Measurements from ENCODE around the gene TACO1. TPM values are rescaled to one million over a fixed set of nuclear protein-coding genes. Genes with fewer than 3 reads are reported as not detected.

TACO1 gene
- total and polyA plus RNA-seq, 10 donors, result 10.6 to 19.1 (median 15.3) TPM

GRCh38 chr17:63587770-63588169 lies 12.9 kb upstream of the TACO1 start:
- H3K4me1 ChIP-seq, result peaks cover 0 to 11% (median 0%) of the 10 kb centered on the region in 6 donors
- H3K27me3 ChIP-seq (replicated peaks in 1 of 7), result no peaks in the 10 kb centered on the region
- TF ChIP-seq CTCF (IDR thresholded peaks at IDR 0.05 in 8 of 11, conservative IDR thresholded peaks at IDR 0.05 in 3 of 11), result no peak
- no peak for TF ChIP-seq POLR2A (IDR thresholded peaks at IDR 0.05)
- no peak for TF ChIP-seq POLR2AphosphoS5 (IDR thresholded peaks at IDR 0.05)
- H3K27ac ChIP-seq, result no peak overlapping the region
- peaks cover 4 to 100% (median 95%) of the 10 kb centered on the region in 6 donors for H3K36me3 ChIP-seq
- intact Hi-C loops (cut with DNase I; ENCODE audit: low total_unique reads), result no loop called here
- no peak overlapping the region for H3K4me3 ChIP-seq
- no peak for DNase-seq
- no peaks in the 10 kb centered on the region for H3K9me3 ChIP-seq
- WGBS, 5 donors, result 93 to 97% (median 96%) methylated on average over 5 of the region's 5 CpGs

- 89 to 94% (median 91%) methylated on average over 11 of the region's 11 CpGs for WGBS, 5 donors
- Histone ChIP-seq H3K4me1 (peaks cover 0 to 11% (median 0%) of the 10 kb centered on the region in 6 donors), H3K27me3 (replicated peaks in 1 of 7) (no peaks in the 10 kb centered on the region), H3K36me3 (peaks cover 4 to 100% (median 91%) of the 10 kb centered on the region in 6 donors), H3K27ac (no peak overlapping the region), H3K9me3 (no peaks in the 10 kb centered on the region), H3K4me3 (no peak overlapping the region)
- intact Hi-C loops (cut with DNase I; ENCODE audit: low total_unique reads), result no loop called here
- DNase-seq, result no peak
- TF ChIP-seq POLR2AphosphoS5 (IDR thresholded peaks at IDR 0.05), result no peak
- TF ChIP-seq POLR2A (IDR thresholded peaks at IDR 0.05), result no peak
- no peak for TF ChIP-seq CTCF (IDR thresholded peaks at IDR 0.05 in 8 of 11, conservative IDR thresholded peaks at IDR 0.05 in 3 of 11)
These were observed 11.9 kb upstream of the TACO1 start for GRCh38 chr17:63588797-63589196.

GRCh38 chr17:63589646-63590045 lies 11.0 kb upstream of the TACO1 start:
- Histone ChIP-seq H3K4me3 (no peak overlapping the region), H3K27ac (no peak overlapping the region), H3K9me3 (no peaks in the 10 kb centered on the region), H3K27me3 (replicated peaks in 1 of 7) (no peaks in the 10 kb centered on the region), H3K36me3 (peaks cover 4 to 100% (median 84%) of the 10 kb centered on the region in 6 donors), H3K4me1 (peaks cover 0 to 11% (median 0%) of the 10 kb centered on the region in 6 donors)
- TF ChIP-seq CTCF (IDR thresholded peaks at IDR 0.05 in 8 of 11, conservative IDR thresholded peaks at IDR 0.05 in 3 of 11) (no peak), POLR2AphosphoS5 (IDR thresholded peaks at IDR 0.05) (no peak), POLR2A (IDR thresholded peaks at IDR 0.05) (no peak)
- no peak for DNase-seq
- intact Hi-C loops (cut with DNase I; ENCODE audit: low total_unique reads), result no loop called here
- WGBS, 5 donors, result 93 to 100% (median 98%) methylated on average over 1 of the region's 1 CpG

GRCh38 chr17:63592797-63593196 lies 7.9 kb upstream of the TACO1 start:
- no peak for DNase-seq

More at GRCh38 chr17:63592797-63593196, 7.9 kb upstream of the TACO1 start:
- peaks cover 0 to 15% (median 0%) of the 10 kb centered on the region in 6 donors for H3K4me1 ChIP-seq
- no peak overlapping the region for H3K4me3 ChIP-seq
- 82 to 95% (median 87%) methylated on average over 3 of the region's 3 CpGs for WGBS, 5 donors
- peaks cover 4 to 85% (median 54%) of the 10 kb centered on the region in 6 donors for H3K36me3 ChIP-seq
- no peak overlapping the region for H3K27ac ChIP-seq
- TF ChIP-seq CTCF (IDR thresholded peaks at IDR 0.05 in 8 of 11, conservative IDR thresholded peaks at IDR 0.05 in 3 of 11) (no peak), POLR2A (IDR thresholded peaks at IDR 0.05) (no peak), POLR2AphosphoS5 (IDR thresholded peaks at IDR 0.05) (no peak)
- no peaks in the 10 kb centered on the region for H3K27me3 ChIP-seq (replicated peaks in 1 of 7)
- no peaks in the 10 kb centered on the region for H3K9me3 ChIP-seq
- intact Hi-C loops (cut with DNase I; ENCODE audit: low total_unique reads), result no loop called here
